Measurements from ENCODE around the gene GDA.
"Not testable (repeated sequence)": the region's sequence is repeated elsewhere in the genome, so short reads cannot be mapped to it uniquely, and the experiment has no call there.

The GDA gene

GRCh38 chr9:72210522-72210921 lies 61.3 kb downstream of the GDA start:
- no peak for DNase-seq

DNA sequence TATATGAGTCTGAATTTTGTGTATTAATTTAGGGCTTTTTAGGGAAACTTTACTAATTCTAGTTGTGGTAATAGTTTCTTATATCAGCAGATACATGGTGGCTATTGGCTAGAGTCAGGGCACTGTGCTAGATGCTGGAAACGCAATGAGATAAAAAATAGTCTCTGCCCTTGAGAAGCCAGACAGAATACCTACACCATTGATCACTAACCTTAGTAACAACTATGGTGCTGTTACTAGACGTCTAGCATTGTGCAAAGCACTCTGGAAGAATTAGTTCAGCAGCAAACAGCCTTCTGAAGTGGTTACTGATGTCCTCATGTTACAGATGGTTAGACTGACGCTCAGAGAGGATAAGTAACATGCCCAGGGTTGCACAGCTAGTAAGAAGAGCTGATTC lies 61.8 kb downstream of the GDA start:
- DNase-seq, result no peak

DNA sequence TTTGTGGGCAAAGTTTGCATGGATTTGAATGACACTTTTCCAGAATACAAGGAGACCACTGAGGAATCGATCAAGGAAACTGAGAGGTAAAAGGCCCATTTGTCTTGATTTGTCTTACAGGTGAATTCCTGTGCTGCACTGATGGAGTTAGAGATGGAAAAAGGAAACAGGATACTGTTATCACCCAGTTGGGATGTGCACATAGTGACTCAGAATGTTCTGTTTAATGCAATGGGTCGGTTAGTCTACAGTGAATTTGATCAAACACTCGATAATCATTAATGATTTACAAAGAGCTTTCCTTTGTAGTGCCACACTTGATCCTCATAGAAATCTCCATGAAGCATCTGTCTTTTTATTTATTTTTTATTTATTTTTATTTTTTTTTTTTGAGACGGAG lies 64.7 kb downstream of the GDA start:
- DNase-seq, result no peak

GRCh38 chr9:72217306-72217842 lies 68.1 kb downstream of the GDA start:
- DNase-seq, result no peak

GRCh38 chr9:72220589-72220988 lies 71.3 kb downstream of the GDA start:
- no peak for DNase-seq

- DNase-seq, result no peak
These were observed 77.0 kb downstream of the GDA start for GRCh38 chr9:72226146-72226812.

GRCh38 chr9:72228282-72228681 lies 79.0 kb downstream of the GDA start:
- DNase-seq, result no peak

DNA sequence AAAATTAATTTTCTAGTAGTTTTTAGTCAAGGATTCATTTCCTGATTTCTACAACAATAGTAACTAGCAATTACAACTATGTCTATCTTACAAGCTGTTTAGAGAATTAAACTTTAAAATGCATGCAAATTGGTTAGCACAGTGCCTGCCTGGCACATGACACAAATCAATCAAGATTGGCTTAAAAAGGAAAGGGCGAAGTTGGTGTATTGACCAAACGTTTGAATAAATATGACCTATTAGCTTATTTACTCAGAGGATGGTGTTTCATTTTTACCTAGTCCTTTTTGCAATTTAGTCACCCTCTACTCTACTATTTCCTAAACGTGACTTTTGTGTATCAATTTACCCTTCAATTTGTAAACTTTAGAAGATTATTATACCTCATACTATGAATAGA lies 83.5 kb downstream of the GDA start:
- no peak for DNase-seq

- no peak for DNase-seq
These were observed 98.3 kb downstream of the GDA start for GRCh38 chr9:72247549-72247948.

DNA sequence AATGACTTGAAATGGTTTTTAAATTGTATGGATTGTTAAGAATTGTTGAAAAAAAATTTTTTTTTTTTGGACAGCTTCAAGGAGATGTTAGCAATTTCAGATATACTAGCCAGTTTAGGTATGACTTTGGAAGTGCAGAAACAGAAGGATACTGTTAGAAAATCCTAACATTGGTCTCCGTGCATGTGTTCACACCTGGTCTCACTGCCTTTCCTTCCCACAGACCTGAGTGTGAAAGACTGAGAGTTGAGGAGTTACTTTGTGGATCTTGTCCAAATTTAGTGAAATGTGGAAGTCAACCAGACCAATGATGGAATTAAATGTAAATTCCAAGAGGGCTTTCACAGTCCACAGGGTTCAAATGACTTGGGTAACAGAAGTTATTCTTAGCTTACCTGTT lies 102.3 kb downstream of the GDA start:
- no peak for DNase-seq

DNA sequence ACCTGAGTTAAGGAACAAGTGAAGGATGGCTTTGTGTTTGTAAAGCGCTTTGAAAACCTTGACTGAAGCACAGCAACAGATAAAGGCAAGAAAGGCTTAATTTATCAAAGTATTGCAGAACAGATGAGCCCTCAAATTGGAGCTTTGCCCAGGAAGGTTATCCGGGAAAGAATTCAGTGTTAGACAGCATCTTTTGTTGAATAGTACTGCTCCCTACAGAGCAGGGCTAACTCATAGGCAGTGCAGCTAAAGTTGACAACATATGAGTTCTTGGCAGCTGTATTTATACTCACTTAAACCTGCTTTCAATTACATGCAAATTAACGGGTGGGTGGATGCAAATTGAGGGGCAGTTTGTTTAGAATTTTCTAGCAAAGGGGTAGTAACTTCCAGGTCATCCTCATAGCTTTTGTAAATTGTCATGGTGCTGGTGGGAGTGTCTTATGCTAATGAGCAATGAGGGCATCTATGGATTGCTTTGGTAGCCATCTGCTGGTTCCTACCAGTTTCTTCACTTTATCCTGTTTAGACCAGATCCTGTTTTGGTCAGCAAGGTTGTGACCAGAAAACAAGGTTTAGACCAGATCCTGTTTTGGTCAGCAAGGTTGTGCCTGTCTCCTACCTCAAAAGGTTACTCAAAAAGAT lies 105.8 kb downstream of the GDA start:
- DNase-seq, result no peak

GRCh38 chr9:72255569-72255968 lies 106.3 kb downstream of the GDA start:
- no peak for DNase-seq

- no peak for DNase-seq
These were observed 107.7 kb downstream of the GDA start for GRCh38 chr9:72256931-72257330.

DNA sequence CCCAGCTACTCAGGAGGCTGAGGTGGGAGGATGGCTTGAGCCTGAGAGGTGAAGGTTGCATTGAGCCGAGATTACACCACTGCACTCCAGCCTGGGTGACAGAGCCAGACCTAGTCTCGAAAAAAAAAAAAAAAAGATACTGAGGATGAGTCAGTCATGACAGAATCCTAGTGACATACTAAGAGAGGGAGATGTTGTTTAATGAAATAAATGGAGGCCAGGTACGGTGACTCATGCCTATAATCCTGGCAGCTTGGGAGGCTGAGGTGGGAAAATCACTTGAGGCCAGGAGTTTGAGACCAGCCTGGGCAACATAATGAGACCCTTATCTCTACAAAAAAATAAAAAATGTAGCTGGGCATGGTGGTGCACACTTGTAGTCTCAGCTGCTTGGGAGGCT lies 108.6 kb downstream of the GDA start:
- DNase-seq, result no peak

- DNase-seq, result no peak
These were observed 112.8 kb downstream of the GDA start for GRCh38 chr9:72262063-72262462.

- DNase-seq, result no peak
These were observed 114.3 kb downstream of the GDA start for GRCh38 chr9:72263572-72263971.

- DNase-seq, result no peak
These were observed 119.7 kb downstream of the GDA start for GRCh38 chr9:72268961-72269360.

- not testable (repeated sequence) for DNase-seq
These were observed 121.1 kb downstream of the GDA start for GRCh38 chr9:72270359-72270758.

- peak; percentile 42 for DNase-seq
These were observed 122.6 kb downstream of the GDA start for GRCh38 chr9:72271613-72272478.

GRCh38 chr9:72274441-72274840 lies 125.2 kb downstream of the GDA start:
- DNase-seq, result no peak

- no peak for DNase-seq
These were observed 125.7 kb downstream of the GDA start for GRCh38 chr9:72274916-72275315.

DNA sequence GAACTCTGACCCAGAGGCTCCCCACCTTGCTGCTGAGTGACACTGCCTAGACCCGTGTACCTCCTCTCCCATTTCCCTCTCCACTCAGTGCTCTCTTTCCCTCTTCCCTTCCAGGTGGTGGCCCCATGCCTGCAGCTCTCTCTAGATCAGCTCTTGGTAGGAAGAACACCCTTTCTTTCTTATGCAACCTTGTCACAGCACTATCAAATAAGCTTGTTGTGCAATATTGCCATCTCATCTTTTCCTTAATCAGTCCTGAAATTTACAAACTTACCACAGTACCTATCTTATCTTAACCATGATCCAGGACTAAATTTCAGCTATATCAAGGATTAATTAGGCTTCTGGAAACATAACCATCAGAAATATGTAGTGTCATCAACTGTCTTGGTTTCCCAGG lies 127.2 kb downstream of the GDA start:
- no peak for DNase-seq

DNA sequence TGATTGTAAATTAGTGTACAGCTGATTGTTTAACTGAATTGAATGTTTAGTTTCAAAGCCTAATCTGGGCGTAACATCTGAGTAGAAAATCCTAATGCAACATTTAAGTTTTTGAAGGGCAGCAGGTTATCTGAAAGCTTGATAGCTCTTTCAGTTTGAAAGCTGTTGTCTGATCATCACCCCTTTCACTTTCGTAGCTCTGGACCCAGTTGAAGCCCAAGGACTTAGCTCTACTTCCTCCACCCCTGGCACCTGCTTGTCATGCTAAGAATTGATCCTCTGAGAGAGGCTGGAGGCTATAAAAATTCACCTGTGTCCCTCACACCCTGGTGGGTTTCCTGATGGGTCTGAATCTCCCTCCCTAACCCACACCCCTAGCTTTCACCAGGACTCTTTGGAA lies 129.7 kb downstream of the GDA start:
- DNase-seq, result no peak

Measured in fibroblast of skin of abdomen (primary cell).